ENCODE measurements around the gene EGLN3. TPM values are rescaled to one million over a fixed set of nuclear protein-coding genes. Genes with fewer than 3 reads are reported as not detected.

EGLN3 gene
- total RNA-seq, 2 experiments from 2014 or later: 3.5 to 4.2 TPM

GRCh38 chr14:33899723-33900341 lies 51.0 kb downstream of the EGLN3 start:
- ATAC-seq: no peak
- DNase-seq: no peak
- H3K27ac Mint-ChIP-seq: no peak overlapping the region
- ChIA-PET CTCF (no interaction called here), POLR2A (no interaction called here)
- intact Hi-C loops (cut with micrococcal nuclease): no loop called here
- H3K4me1 Mint-ChIP-seq (ENCODE audit: low read depth): no peaks in the 10 kb centered on the region
- no peak for TF ChIP-seq CTCF (IDR thresholded peaks at IDR 0.05)
- no peaks in the 10 kb centered on the region for H3K36me3 Mint-ChIP-seq (ENCODE audit: low read depth)
- H3K4me3 Mint-ChIP-seq: no peak overlapping the region
- H3K9me3 Mint-ChIP-seq: no peaks in the 10 kb centered on the region
- H3K27me3 Mint-ChIP-seq: no peaks in the 10 kb centered on the region

GRCh38 chr14:33897878-33898535 lies 52.9 kb downstream of the EGLN3 start:
- ChIA-PET POLR2A (no interaction called here), CTCF (no interaction called here)
- no peak for DNase-seq
- H3K4me3 Mint-ChIP-seq: no peak overlapping the region
- ATAC-seq: no peak
- TF ChIP-seq CTCF (IDR thresholded peaks at IDR 0.05): no peak
- intact Hi-C loops (cut with micrococcal nuclease): no loop called here
- H3K4me1 Mint-ChIP-seq (ENCODE audit: low read depth): no peaks in the 10 kb centered on the region
- no peaks in the 10 kb centered on the region for H3K36me3 Mint-ChIP-seq (ENCODE audit: low read depth)
- H3K9me3 Mint-ChIP-seq: peaks cover 1% of the 10 kb centered on the region
- H3K27me3 Mint-ChIP-seq: no peaks in the 10 kb centered on the region
- no peak overlapping the region for H3K27ac Mint-ChIP-seq

GRCh38 chr14:33897382-33897781 lies 53.5 kb downstream of the EGLN3 start:
- ATAC-seq (no peak), DNase-seq (no peak)
- TF ChIP-seq CTCF (IDR thresholded peaks at IDR 0.05): no peak
- POLR2A ChIA-PET: no interaction called here
- CTCF ChIA-PET: no interaction called here
- Mint-ChIP-seq H3K4me1 (ENCODE audit: low read depth) (no peaks in the 10 kb centered on the region), H3K4me3 (no peak overlapping the region), H3K9me3 (peaks cover 3% of the 10 kb centered on the region), H3K27ac (no peak overlapping the region), H3K27me3 (no peaks in the 10 kb centered on the region), H3K36me3 (ENCODE audit: low read depth) (no peaks in the 10 kb centered on the region)
- intact Hi-C loops (cut with micrococcal nuclease): no loop called here

GRCh38 chr14:33894339-33894738 lies 56.5 kb downstream of the EGLN3 start:
- H3K4me3 Mint-ChIP-seq: no peak overlapping the region
- ChIA-PET POLR2A (no interaction called here), CTCF (no interaction called here)
- H3K27me3 Mint-ChIP-seq: no peaks in the 10 kb centered on the region
- H3K9me3 Mint-ChIP-seq: peaks cover 10% of the 10 kb centered on the region
- no peak overlapping the region for H3K27ac Mint-ChIP-seq
- intact Hi-C loops (cut with micrococcal nuclease): no loop called here
- no peaks in the 10 kb centered on the region for H3K36me3 Mint-ChIP-seq (ENCODE audit: low read depth)
- no peak for DNase-seq
- no peaks in the 10 kb centered on the region for H3K4me1 Mint-ChIP-seq (ENCODE audit: low read depth)
- no peak for TF ChIP-seq CTCF (IDR thresholded peaks at IDR 0.05)
- ATAC-seq: no peak

- no peak overlapping the region for H3K27ac Mint-ChIP-seq
- DNase-seq: no peak
- intact Hi-C loops (cut with micrococcal nuclease): no loop called here
- H3K36me3 Mint-ChIP-seq (ENCODE audit: low read depth): no peaks in the 10 kb centered on the region
- no peak for ATAC-seq
- H3K4me1 Mint-ChIP-seq (ENCODE audit: low read depth): no peaks in the 10 kb centered on the region
- CTCF ChIA-PET: no interaction called here
- peaks cover 12% of the 10 kb centered on the region for H3K9me3 Mint-ChIP-seq
- POLR2A ChIA-PET: no interaction called here
- no peak for TF ChIP-seq CTCF (IDR thresholded peaks at IDR 0.05)
- no peaks in the 10 kb centered on the region for H3K27me3 Mint-ChIP-seq
- no peak overlapping the region for H3K4me3 Mint-ChIP-seq
Observed at GRCh38 chr14:33891700-33892099, 59.2 kb downstream of the EGLN3 start.

Measured in activated CD8-positive, alpha-beta T cell treated with anti-CD3 and anti-CD28 coated beads for 36 hours (primary cell).